Rectal smooth muscle tissue (tissue), 1 donor: Measurements from ENCODE around the gene FKBP3.
A peak's percentile ranks its signal among the peaks of the same experiment; 100 is the strongest.

Experiments used
- H3K27ac ChIP-seq: one replicate; pipeline ENCODE4 v1.7.0; 2013; ENCODE audit warnings: low read depth, low read length, inconsistent platforms
- H3K27me3 ChIP-seq: one replicate; pipeline ENCODE4 v1.7.0; 2013; ENCODE audit warnings: low read length; ENCODE audit not compliant: control insufficient read depth, insufficient read depth
- H3K36me3 ChIP-seq: one replicate; pipeline ENCODE4 v1.7.0; 2013; ENCODE audit warnings: low read length; ENCODE audit not compliant: control insufficient read depth, insufficient read depth
- H3K4me1 ChIP-seq: one replicate; pipeline ENCODE4 v1.7.0; 2013; ENCODE audit warnings: low read length; ENCODE audit not compliant: control insufficient read depth, insufficient read depth
- H3K4me3 ChIP-seq: one replicate; pipeline ENCODE4 v1.7.0; 2013; ENCODE audit warnings: low read length
- H3K9ac ChIP-seq: one replicate; pipeline ENCODE4 v1.7.0; 2013; ENCODE audit warnings: low read length

Gene FKBP3

GRCh38 chr14:45073231-45073879, 60.9 kb downstream of the FKBP3 start:
- Histone ChIP-seq H3K9ac (no peak overlapping the region), H3K27ac (no peak overlapping the region), H3K27me3 (no peaks in the 10 kb centered on the region), H3K4me3 (no peak overlapping the region), H3K36me3 (no peaks in the 10 kb centered on the region), H3K4me1 (no peaks in the 10 kb centered on the region)

GRCh38 chr14:45072126-45072525, 62.2 kb downstream of the FKBP3 start:
- H3K27me3 ChIP-seq: no peaks in the 10 kb centered on the region
- no peak overlapping the region for H3K9ac ChIP-seq
- H3K27ac ChIP-seq: no peak overlapping the region
- no peak overlapping the region for H3K4me3 ChIP-seq
- H3K4me1 ChIP-seq: no peaks in the 10 kb centered on the region
- H3K36me3 ChIP-seq: no peaks in the 10 kb centered on the region

GRCh38 chr14:45070215-45070614, 64.1 kb downstream of the FKBP3 start:
- Histone ChIP-seq H3K27ac (no peak overlapping the region), H3K4me1 (peaks cover 11% of the 10 kb centered on the region), H3K9ac (no peak overlapping the region), H3K4me3 (no peak overlapping the region), H3K36me3 (no peaks in the 10 kb centered on the region), H3K27me3 (no peaks in the 10 kb centered on the region)

- no peak overlapping the region for H3K4me3 ChIP-seq
- no peaks in the 10 kb centered on the region for H3K36me3 ChIP-seq
- H3K4me1 ChIP-seq: peaks cover 11% of the 10 kb centered on the region
- H3K9ac ChIP-seq: no peak overlapping the region
- no peaks in the 10 kb centered on the region for H3K27me3 ChIP-seq
- no peak overlapping the region for H3K27ac ChIP-seq
These were observed 65.9 kb downstream of the FKBP3 start for GRCh38 chr14:45068396-45068795.

GRCh38 chr14:45066667-45067066, 67.6 kb downstream of the FKBP3 start:
- Histone ChIP-seq H3K4me3 (no peak overlapping the region), H3K9ac (no peak overlapping the region), H3K4me1 (peaks cover 11% of the 10 kb centered on the region), H3K27me3 (no peaks in the 10 kb centered on the region), H3K27ac (no peak overlapping the region), H3K36me3 (no peaks in the 10 kb centered on the region)

GRCh38 chr14:45065956-45066355, 68.3 kb downstream of the FKBP3 start:
- Histone ChIP-seq H3K9ac (no peak overlapping the region), H3K27me3 (no peaks in the 10 kb centered on the region), H3K4me3 (no peak overlapping the region), H3K27ac (peak overlapping the region; percentile 41), H3K4me1 (peaks cover 11% of the 10 kb centered on the region), H3K36me3 (no peaks in the 10 kb centered on the region)
